HG02981 (cell line): ENCODE results near the gene PGAP1.

Source experiments
- ATAC-seq: cut with Tn5 transposase; IDR thresholded peaks from one replicate; pipeline ENCODE4 v1.9.1; 2021; ENCODE audit warnings: mild to moderate bottlenecking, moderate library complexity; ENCODE audit not compliant: unreplicated experiment

PGAP1 gene, protein sequence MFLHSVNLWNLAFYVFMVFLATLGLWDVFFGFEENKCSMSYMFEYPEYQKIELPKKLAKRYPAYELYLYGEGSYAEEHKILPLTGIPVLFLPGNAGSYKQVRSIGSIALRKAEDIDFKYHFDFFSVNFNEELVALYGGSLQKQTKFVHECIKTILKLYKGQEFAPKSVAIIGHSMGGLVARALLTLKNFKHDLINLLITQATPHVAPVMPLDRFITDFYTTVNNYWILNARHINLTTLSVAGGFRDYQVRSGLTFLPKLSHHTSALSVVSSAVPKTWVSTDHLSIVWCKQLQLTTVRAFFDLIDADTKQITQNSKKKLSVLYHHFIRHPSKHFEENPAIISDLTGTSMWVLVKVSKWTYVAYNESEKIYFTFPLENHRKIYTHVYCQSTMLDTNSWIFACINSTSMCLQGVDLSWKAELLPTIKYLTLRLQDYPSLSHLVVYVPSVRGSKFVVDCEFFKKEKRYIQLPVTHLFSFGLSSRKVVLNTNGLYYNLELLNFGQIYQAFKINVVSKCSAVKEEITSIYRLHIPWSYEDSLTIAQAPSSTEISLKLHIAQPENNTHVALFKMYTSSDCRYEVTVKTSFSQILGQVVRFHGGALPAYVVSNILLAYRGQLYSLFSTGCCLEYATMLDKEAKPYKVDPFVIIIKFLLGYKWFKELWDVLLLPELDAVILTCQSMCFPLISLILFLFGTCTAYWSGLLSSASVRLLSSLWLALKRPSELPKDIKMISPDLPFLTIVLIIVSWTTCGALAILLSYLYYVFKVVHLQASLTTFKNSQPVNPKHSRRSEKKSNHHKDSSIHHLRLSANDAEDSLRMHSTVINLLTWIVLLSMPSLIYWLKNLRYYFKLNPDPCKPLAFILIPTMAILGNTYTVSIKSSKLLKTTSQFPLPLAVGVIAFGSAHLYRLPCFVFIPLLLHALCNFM

DNA sequence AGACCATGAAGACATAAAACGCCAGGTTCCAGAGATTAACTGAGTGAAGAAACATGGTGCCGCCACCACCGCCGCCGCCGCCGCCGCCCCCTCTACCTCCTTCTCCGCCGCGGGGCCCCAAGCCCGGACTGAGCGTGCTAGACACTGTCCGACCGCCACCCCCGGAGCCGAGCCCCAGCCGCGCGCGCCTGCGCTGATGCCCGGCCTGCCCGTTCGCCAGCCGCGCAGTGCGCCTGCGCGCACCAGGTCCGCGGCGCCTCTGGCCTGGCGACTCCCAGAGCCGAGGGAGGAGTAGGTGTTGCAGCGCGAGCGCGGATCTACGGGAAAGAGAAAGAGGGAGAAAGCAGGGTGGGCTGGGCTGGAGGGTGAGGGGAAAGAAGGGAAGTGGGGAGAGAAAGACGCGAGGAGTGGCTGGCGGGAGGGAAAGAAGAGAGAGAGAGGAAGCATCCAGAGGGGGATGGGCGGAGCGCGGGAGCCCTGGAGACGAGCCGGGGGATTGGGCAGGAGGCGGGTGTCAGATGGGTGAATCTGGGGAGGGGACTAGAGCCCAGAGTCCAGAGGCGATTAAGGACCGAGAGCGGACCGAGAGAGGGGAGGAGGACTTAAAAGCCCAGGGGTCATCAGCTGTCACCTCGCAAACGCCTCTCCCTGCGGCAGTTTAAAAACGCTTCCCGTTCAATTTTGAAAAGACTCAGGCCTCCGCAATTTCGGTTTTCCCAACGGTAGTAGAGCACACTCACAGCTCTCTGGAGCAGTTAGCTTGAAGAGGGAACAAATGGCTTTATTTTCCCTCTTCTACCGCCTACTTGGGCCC lies at the start of gene PGAP1:
Gene PGAP1 (minus strand): TSS at position 146 of the 814 bp plus-strand sequence. CDS start 91 bp downstream, at position 55.
- ATAC-seq = peak; percentile 80

DNA sequence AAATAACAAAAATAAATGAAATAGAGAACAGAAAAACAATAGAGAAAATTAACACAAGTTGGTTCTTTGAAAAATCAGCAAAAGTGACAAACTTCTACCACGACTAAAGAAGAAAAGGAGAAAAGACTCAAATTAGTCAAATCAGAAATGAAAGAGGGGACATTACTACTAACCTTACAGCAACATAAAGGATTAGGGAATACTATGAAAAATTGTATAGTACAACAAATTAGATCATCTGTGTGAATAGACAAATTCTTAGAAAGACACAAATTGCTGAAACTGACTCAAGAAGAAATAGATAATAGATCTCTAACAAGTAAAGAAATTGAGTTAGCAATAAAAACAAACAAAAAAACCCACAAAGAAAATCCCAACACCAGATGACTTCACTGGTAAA lies 48.5 kb upstream of the PGAP1 start:
- no peak for ATAC-seq

DNA sequence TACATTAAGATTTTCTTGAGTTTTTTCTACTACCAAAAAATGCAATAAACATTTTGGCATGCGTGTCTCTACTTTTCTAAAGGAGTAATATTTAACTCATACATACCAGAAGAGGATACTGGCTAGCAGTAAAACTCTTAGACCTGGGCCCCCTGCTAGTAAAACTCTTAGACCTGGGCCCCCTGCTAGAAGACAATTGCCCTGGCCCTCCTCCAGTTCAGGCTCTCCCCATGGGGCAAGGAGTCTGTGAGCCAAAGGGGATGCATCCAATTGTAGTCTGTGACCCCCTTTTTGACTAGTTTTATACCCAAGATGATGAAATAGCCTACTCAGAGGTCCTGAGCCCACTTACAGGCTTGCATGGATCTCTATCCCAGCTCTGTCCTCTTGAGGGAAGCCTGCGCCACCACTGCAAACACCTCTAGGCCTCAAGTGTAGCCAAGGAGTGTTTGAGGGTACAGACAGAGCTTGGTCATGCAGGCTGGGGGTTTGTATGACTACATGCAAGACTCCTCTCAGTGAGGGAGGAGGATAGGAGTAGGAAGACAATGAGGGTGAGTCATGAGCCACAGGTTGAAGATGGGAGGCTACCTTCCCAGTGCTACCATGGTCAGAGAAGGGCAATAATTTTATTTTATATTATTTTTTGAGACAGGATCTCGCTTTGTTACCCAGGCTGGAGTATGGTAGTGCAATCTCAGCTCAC lies 45.2 kb upstream of the PGAP1 start:
- no peak for ATAC-seq

DNA sequence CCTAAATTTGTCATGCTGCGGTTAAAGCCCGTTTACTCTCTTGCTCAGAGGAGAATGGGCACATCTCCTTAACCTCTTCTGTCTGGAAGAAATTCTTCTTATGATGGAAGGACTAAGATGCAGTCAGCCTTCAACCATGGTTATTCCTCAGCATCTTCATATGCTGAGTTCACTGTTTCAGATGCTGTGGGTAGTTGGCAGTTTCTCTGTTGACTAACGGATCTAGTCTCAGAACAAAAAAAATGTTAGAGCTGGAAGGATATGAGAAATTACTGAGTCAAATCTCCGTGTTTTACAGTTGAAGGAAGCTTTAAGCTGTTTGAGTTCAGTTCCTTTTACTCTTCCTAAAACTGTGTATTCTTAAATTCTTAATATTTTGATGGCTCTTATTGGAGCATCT lies 43.6 kb upstream of the PGAP1 start:
- no peak for ATAC-seq

DNA sequence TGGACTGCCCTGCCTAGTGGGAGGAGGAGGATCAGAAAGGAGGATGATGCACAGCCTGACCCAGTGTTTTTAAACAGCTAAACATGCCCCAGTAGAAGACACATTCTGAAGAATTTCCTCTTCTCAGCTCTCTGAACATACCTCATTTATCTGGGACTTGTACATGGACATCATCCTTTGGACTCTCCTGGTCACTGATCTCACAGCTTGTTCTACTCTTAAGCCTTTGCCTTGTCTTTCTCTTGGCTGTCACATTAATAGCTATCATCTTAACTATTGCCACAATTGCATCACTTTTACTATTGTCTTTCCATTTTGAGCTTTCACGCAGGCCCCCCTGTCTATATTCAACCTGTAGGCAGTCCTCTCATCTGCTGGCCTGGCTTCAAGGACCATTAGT lies 42.0 kb upstream of the PGAP1 start:
- no peak for ATAC-seq

DNA sequence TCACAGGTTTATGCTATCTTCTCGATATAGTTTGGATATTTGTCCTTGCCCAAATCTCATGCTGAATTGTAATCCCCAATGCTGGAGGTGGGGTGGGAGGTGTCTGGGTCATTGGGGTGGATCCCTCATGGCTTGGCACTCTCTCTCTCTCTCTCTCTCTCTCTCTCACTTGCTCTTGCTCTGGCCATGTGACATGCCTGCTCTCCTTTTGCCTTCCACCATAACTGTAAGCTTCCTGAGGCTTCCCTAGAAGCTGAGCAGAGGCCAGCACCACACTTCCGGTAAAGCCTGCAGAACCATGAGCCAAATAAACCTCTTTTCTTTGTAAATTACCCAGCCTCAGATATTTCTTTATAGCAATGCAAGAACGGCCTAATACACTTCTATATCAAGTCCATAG lies 41.3 kb upstream of the PGAP1 start:
- ATAC-seq = no peak

DNA sequence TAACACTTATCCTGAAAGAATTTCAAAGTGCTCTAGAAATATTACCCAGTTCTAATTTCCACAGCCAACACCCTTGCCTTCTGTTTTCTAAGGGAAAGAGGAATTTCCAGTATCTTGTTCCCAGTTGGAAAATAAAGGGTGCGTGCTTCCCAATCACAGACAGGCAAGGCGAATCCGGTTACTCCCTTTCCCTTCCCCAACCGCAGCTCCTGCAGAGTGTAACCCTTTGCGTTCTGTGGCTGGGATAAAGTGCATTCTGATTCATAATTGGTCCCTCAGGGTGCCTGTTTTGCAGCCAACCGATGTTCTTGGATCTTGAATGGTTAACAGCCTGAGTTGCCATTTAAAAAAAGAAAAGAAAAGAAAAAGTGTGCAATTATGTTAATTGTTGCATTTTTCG lies 40.6 kb upstream of the PGAP1 start:
- ATAC-seq = no peak

DNA sequence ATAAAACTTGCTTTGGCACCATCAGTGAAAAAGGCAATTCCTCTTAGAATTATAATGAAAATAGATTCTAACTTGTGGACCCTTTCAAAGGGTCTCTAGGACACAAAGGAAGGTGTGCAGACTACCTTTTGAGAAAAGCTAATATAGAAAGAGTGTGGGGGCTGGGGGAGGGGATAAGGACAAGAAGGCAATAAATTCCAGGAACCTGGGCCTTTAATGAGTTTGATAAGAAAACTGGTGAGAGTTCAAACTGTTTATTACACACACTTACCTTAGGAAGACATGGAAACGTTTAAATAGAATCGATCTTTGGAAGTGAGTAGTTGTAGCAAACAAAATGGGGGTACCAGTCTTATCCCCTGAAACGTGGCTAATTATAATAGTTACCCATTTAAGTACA lies 39.6 kb upstream of the PGAP1 start:
- ATAC-seq = no peak

DNA sequence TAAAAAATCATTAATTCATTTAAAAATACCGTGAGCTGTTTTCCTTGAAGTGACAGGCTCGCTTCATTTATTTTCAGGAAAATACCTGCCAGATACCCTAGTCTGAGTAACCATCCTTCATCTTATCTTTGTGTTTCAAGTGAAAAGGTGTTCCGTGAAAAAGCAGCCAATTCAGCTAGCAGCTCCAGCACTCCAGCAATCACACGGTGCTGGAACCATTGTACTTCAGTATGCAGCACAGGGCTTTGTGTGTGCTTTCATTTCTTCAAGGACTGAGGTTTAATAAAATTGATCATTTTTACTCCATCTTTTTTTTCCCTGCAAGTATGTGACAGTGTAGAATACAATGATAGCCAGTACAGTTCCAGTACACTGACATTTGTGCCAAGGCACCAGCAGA lies 39.1 kb upstream of the PGAP1 start:
- no peak for ATAC-seq

DNA sequence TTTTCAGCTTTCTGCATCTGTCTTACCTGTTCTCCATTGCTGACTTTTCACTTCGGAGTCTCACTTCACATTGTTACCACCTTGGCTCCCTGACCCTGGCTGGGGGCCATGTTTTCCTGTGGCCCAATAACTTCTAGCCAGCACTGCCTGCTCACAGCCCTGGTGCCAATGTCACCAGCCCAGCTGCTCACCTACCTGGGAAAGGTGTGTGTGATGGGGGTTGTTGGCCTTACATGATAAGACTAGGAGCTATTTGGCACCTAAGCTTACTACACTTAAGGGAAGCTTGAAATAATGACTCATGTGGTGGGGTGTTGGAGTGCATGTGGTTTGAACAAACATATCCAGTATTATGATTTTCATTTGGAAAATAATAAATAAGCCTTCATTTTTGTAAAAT lies 37.5 kb upstream of the PGAP1 start:
- ATAC-seq = no peak

DNA sequence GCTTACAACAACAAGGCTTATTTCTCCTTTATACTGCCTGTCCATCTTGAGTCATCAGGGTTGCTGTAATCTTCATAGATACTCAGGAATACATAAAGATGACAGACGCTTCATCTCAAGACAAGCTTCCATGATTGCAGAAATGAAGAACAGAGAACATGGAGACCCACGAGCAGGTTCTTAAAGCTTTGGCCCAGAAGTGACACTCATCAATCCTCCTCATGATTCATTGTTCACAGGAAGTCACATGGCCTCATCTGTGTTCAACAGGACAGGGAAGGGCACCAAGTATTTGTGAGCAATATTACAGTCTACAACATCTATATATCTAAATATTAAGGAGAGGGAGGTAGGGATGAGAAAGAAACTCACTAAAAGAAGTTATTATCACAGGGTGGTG lies 36.5 kb upstream of the PGAP1 start:
- ATAC-seq = no peak

DNA sequence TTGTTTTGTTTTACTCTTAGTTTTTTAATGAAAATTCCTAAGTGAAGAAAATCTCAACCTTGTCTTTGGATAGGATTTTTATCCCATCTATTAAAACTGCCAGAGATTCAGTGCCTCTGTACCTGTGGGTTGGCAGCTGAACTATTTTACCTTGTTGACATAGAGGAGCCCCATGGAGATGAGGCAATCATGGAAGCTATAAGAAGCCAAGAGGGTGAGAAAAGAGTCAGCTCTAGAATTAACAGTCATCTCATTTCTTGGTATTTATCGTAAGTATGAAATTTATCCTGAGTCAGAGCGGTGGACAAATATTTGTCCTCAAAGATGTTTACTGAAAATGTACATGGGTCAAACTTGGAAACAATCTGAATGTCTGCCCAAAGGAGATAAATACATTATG lies 35.8 kb upstream of the PGAP1 start:
- no peak for ATAC-seq

DNA sequence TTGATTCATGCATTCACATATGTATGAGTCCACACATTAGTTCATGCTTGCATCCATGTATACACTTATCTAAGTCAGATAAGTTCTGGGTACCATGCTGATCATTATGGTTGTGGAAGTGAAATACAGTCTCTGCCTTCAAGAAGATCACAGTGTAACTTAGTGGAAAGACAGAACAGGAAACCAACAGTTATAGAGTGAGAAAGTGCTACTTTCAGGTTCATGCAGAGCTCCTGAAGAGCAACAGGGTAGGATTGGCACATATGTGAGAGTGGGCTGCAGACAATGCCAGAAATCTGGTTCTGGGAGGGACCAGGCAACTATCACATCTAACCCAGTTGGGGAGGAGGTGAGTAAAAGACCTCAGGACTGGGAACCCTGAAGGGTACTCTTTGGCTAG lies 35.4 kb upstream of the PGAP1 start:
- peak; percentile 95 for ATAC-seq

DNA sequence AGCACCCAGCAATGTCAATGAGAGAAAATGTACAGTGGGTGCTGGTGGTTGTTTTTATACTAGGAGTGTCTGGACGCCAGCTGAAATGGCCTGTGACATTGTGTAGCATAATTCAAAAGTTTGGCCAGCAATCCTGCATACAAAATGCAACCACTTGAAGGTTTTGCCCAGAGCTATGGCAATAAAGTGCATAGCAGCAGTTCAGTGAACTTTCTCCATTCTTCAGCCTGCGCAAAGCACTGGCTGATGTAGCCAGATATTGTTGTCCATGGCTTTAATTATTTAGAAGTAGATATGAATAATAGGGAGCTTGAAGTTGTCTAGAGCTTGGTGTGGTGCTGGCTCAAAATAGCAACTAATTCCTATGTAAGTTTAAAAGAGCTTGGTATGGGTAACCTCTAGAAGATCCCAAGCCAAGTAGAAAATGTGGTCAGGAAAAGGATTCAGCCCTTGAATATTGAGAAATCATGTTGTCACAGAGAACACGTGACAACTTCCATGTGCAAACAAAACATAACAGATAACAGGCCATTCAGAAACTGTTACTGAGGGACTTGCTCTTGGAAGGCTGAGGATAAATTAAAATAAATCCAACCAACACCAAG lies 33.3 kb upstream of the PGAP1 start:
- ATAC-seq = no peak

DNA sequence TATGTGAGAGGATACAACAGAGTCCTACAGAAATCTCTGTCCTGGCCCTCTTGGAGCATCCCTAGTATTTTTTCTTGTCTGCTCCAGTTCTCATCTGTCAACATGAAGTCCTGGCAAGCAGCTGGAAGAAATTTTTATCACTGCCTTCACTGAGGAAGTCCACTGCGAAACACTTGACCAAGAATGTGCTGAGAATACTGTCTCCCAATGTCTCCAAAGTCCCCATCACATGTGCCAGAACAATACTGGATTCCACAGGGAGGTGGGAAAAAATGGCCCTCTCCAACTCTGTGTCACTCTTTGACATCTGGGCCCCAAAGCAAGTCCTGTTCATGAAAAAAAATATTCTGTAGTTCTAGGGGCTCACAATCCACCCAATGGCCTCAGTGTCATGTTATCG lies 32.8 kb upstream of the PGAP1 start:
- ATAC-seq = no peak

DNA sequence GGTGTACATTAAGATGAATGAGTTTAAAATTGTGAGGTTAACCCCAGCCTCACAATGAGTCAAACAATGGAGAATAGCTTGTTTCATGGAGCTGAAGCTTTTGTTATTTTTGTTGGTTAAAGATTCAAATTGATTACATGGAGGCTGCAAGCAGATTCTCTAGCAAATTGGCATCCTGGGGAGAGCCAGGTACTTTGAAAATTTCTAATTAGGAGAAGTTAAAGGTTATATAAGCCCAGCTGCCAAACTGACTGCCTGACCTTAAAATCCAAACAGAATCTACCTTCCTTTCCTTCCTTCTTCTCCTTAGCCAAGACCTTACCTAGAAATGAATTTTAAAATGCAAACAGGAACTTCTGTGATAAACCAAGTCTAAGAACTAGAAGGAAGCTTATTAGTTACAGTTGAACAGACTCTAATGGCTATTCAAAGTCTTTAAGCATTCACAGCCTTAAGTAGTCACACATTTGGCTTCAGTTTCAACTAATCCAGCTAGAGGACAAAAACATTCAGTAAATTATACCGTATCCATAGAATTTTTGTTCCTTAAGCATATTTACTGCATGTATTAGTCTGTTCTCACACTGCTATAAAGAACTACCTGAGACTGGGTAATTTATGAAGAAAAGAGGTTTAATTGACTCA lies 31.5 kb upstream of the PGAP1 start:
- ATAC-seq = no peak

DNA sequence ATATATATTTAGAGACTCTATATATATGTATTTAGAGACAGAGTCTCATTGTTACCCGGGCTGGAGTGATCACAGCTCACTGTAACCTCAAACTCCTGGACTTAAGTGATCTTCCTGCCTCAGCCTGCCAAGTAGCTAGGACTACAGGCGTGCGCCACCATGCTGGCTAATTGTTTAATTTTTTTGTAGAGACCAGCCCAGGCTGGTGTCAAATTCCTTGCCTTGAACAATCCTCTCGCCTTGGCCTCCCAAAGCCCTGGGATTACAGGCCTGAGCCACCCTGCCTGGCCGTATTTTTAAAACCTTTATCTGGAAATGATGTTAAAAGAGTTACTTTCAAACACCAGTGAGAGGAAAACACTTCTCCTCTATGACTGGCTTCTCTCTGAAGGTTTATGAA lies 30.9 kb upstream of the PGAP1 start:
- ATAC-seq = no peak

DNA sequence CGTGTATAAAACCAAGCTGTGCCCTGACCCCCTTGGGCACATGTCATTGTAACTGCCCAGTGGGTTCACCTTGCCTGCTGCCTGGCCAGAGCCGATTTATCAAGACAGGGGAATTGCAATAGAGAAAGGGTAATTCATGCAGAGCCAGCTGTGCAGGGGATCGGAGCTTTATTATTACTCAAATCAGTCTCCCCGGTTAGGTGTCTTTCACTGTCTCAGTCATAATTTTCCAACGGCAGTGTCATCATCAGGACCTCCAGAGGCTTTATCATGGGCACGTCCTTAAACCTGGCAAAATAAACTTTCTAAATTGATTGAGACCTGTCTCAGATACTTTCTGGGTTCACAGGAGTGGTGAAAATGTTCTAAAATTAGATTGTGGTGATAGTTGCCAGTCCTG lies 29.6 kb upstream of the PGAP1 start:
- no peak for ATAC-seq

DNA sequence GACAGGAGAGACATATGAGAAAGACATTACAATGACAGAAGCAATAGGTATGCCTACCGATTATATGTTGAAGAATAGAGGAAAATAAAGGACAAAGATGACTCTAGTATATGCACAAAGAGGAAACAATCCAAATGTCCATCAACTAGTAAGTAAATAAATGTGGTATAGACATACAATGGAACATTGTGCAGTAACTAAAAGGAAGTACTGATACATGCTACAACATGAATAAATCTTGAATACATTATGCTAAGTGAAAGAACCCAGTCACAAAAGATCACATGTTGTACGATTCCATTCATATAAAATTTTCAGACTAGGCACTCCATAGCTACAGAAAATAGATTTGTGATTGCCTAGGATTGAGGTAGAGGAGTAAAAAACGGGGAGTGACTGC lies 28.5 kb upstream of the PGAP1 start:
- no peak for ATAC-seq

DNA sequence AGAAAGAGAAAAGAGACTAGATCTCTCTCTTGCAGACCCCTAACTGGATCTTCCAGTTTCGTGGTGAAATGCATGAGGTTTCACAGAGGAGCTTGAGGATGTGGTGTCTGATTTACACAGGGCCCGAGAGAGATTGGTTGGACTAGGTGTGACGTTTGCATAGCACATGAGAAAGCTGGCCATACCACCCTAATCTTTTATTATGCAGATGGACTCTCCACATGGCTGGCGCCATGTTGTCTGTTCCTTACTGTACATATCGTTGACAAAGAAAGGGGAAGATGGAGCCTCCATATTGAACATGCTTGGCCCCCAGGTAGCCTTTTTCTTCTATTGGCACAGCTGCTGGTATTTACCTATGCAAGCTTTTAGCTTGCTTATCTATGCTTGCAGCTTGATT lies 27.5 kb upstream of the PGAP1 start:
- no peak for ATAC-seq
